GM19397 (cell line): ENCODE data around the gene RAB15.

ENCODE experiments used
- ATAC-seq: cut with Tn5 transposase; IDR thresholded peaks from one replicate; pipeline ENCODE4 v1.9.1; 2021; ENCODE audit warnings: mild to moderate bottlenecking, moderate library complexity; ENCODE audit not compliant: unreplicated experiment

RAB15 gene

GRCh38 chr14:64971943-64972791, at the start of gene RAB15:
Gene RAB15 (minus strand): TSS chr14:64972336. CDS start chr14:64972076, 260 bp downstream.
- no peak for ATAC-seq

GRCh38 chr14:65019944-65020566, 47.9 kb upstream of the RAB15 start:
- ATAC-seq, result no peak

DNA sequence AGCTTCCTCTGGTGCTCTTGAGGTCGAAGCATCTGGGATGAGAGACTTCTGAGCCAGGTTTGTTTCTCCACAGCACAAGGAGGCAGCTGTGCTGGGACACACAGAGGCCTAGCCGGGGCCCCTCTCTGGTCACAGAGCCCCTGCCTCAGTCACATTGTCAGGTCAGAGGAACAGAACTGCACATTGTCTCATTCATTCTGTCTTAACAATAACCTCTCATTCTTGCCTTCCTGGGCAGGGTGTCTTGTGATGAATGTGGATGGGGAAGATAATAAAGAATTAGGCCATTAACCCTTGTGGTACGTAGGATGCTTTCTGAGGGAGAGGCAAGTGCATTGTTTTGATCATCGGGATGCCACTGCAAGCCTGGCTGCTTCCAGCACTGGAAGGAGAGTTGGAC, 44.3 kb upstream of the RAB15 start:
- no peak for ATAC-seq

DNA sequence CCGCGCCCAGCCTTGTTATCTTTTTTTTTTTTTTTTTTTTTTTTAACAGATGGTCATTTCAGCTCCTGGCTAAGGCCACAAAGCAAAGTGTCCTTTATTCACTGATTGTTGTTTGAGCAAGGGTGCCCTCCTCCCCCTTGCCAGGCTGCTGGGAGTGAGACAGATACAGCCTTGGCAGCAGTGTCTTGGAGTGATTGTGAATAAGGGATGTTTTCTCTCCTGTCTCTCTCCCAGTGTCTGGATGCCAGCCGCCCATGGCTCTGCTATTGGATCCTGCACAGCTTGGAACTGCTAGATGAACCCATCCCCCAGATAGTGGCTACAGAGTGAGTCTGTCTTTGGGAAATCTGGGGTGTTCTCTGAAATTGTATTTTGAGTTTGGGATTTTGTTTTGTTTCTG, 43.3 kb upstream of the RAB15 start:
- no peak for ATAC-seq

DNA sequence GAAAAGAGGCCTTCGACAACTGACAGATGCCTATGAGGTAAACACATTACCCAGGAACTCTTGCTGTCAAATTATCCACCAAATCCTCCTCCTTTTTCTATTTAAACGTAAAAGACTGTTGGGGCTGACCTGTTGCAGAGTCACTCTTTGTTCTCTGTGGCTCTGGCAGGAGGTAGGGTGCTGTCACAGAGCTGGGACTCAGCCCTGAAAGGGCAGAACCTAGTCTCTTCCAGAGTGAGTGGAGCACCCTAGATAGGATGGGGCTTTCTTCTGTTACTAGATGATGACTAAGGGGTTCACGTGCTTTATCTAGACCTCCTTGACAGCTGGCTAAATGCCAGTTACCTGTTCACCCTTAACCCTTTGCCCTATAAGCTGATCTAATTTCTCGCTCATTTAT, 40.2 kb upstream of the RAB15 start:
- no peak for ATAC-seq

GRCh38 chr14:65011538-65011937, 39.4 kb upstream of the RAB15 start:
- ATAC-seq, result no peak

GRCh38 chr14:65010211-65010931, 38.2 kb upstream of the RAB15 start:
- no peak for ATAC-seq

GRCh38 chr14:65007202-65007601, 35.1 kb upstream of the RAB15 start:
- ATAC-seq, result no peak

DNA sequence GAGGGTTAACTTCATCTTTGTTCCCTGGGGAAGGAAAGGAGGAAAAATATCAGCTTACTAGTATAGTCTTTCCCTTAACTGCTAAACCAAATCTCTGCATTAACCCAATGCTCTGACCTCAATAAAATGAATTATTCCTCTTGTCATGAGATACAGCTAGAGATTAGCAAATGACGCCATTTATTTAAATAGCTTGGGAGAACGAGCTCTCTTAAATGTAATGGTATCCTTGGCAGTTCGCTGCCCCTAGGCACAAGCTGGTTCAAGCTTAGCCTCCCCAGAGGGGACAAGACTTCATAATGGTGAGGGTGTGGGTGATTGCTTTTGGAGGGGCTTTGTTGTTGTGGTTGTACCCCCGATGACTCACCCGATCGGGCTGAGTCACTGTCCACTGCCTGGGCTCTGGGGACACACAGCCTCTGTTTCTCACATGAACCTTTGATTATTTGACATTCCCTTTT, 34.2 kb upstream of the RAB15 start:
- no peak for ATAC-seq

GRCh38 chr14:65003394-65003793, 31.3 kb upstream of the RAB15 start:
- peak; percentile 53 for ATAC-seq

GRCh38 chr14:65002586-65003210, 30.6 kb upstream of the RAB15 start:
- ATAC-seq, result no peak

DNA sequence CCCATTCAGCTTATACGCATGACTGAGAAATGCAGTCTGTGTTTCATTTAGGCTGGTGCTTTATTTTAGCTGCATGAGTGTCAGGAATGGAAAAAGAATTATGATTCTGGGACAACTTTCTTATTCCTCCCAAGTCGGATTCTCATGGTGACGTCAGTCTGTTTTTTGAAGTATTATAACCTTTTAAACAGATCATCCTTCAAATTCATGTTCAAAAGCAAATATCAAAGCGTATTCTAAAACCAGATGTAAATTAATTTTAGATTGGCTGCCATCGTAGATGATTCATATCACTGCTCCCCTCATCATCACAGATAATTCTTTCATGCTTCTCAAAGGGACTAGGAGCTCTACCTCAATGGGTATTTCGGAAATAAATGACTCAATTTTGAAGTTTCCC, 29.6 kb upstream of the RAB15 start:
- ATAC-seq, result no peak

GRCh38 chr14:65000898-65001591, 28.9 kb upstream of the RAB15 start:
- no peak for ATAC-seq

GRCh38 chr14:64998455-64998931, 26.4 kb upstream of the RAB15 start:
- ATAC-seq, result no peak

GRCh38 chr14:64997108-64997794, 25.1 kb upstream of the RAB15 start:
- no peak for ATAC-seq

DNA sequence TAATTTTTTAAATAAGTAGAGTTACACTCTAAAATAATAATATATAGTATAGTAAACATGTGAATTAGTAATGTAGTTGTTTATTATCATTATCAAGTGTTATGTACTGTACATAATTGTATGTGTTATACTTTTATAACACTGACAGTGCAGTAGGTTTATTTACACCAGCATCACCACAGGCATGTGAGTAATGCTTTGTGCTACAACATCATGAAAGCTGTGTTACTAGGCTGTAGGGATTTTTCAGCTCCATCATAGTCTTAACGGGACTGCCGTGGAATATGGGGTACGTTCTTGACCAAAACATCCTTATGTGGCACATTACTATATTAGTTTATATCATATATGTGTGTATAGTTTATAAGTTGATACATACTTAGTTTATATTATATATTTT, 23.2 kb upstream of the RAB15 start:
- no peak for ATAC-seq

- no peak for ATAC-seq
Observed at GRCh38 chr14:64994540-64994939, 22.4 kb upstream of the RAB15 start.

- ATAC-seq, result no peak
Observed at GRCh38 chr14:64993266-64993930, 21.3 kb upstream of the RAB15 start.

DNA sequence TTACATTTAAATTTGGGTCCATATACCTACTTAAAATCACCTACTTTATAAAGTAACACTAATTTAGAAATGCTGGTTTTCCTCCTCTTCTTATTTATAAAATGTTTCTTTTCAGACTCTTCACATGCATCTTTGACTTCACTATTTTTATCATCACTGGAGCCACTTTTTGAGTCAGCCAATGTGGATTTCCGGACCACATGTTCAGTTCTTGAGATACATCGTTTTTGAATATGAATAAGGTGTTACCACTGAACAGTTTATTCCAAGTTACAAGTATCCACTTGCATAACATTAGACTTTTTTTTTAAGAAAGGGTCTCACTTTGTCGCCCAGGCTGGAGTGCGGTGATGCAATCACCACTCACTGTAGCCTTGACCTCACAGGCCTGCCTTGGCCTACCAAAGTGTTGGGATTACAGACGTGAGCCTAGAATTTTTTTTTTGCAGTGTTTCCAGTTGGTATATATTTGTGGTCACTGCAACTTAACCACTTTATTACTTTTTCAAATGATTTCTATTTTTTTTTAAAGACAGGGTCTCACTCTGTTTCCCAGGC, 20.3 kb upstream of the RAB15 start:
- ATAC-seq, result no peak
